Hematopoietic multipotent progenitor cell treated with erythropoietin and hydrocortisone succinate and interleukin-3 and kit ligand, for 17 days (in vitro differentiated cells): ENCODE data around the gene MRPL9.
"Not testable (repeated sequence)": the region's sequence is repeated elsewhere in the genome, so short reads cannot be mapped to it uniquely, and the experiment has no call there.

ENCODE experiments used
- DNase-seq: peaks from one replicate; pipeline ENCODE4 v3.0.0-alpha.2; 2015; ENCODE audit warnings: low spot score

Gene MRPL9

GRCh38 chr1:151783796-151784195 is 20.5 kb upstream of the MRPL9 start:
- DNase-seq: no peak

GRCh38 chr1:151782741-151783140 is 19.4 kb upstream of the MRPL9 start:
- no peak for DNase-seq

- not testable (repeated sequence) for DNase-seq
These were observed 18.7 kb upstream of the MRPL9 start for GRCh38 chr1:151782026-151782425.

GRCh38 chr1:151780736-151781135 is 17.4 kb upstream of the MRPL9 start:
- not testable (repeated sequence) for DNase-seq

- no peak for DNase-seq
These were observed 16.6 kb upstream of the MRPL9 start for GRCh38 chr1:151779852-151780251.

GRCh38 chr1:151777317-151777716 is 14.0 kb upstream of the MRPL9 start:
- no peak for DNase-seq

- no peak for DNase-seq
These were observed 13.4 kb upstream of the MRPL9 start for GRCh38 chr1:151776665-151777062.

- no peak for DNase-seq
These were observed 12.8 kb upstream of the MRPL9 start for GRCh38 chr1:151775894-151776664.

- DNase-seq: peak; percentile 50
These were observed 11.1 kb upstream of the MRPL9 start for GRCh38 chr1:151774256-151774922.

- peak; percentile 19 for DNase-seq
These were observed 10.4 kb upstream of the MRPL9 start for GRCh38 chr1:151773702-151774101.

- not testable (repeated sequence) for DNase-seq
These were observed 6.0 kb upstream of the MRPL9 start for GRCh38 chr1:151769270-151769669.

GRCh38 chr1:151768351-151769066 is 5.2 kb upstream of the MRPL9 start:
- DNase-seq: not testable (repeated sequence)

- DNase-seq: no peak
These were observed 694 bp upstream of the MRPL9 start for GRCh38 chr1:151763990-151764389.

- DNase-seq: no peak
These were observed 2.5 kb downstream of the MRPL9 start for GRCh38 chr1:151760597-151761385.

GRCh38 chr1:151759241-151759640 is 4.1 kb downstream of the MRPL9 start:
- DNase-seq: no peak

- DNase-seq: no peak
These were observed 7.0 kb downstream of the MRPL9 start for GRCh38 chr1:151756291-151756690.

GRCh38 chr1:151741516-151741915 is 21.8 kb downstream of the MRPL9 start:
- DNase-seq: no peak

- DNase-seq: no peak
These were observed 23.5 kb downstream of the MRPL9 start for GRCh38 chr1:151739590-151740355.

- DNase-seq: no peak
These were observed 25.8 kb downstream of the MRPL9 start for GRCh38 chr1:151737479-151737878.

GRCh38 chr1:151737026-151737425 is 26.3 kb downstream of the MRPL9 start:
- DNase-seq: no peak

GRCh38 chr1:151733995-151734394 is 29.3 kb downstream of the MRPL9 start:
- not testable (repeated sequence) for DNase-seq
